Fibroblast of skin of scalp (primary cell): ENCODE measurements around the gene SEMA7A.

Experiments used
- DNase-seq: peaks from one replicate; pipeline ENCODE4 v3.0.0-alpha.2; 2013

SEMA7A gene

GRCh38 chr15:74430510-74430951, 3.2 kb downstream of the SEMA7A start:
- DNase-seq = no peak

DNA sequence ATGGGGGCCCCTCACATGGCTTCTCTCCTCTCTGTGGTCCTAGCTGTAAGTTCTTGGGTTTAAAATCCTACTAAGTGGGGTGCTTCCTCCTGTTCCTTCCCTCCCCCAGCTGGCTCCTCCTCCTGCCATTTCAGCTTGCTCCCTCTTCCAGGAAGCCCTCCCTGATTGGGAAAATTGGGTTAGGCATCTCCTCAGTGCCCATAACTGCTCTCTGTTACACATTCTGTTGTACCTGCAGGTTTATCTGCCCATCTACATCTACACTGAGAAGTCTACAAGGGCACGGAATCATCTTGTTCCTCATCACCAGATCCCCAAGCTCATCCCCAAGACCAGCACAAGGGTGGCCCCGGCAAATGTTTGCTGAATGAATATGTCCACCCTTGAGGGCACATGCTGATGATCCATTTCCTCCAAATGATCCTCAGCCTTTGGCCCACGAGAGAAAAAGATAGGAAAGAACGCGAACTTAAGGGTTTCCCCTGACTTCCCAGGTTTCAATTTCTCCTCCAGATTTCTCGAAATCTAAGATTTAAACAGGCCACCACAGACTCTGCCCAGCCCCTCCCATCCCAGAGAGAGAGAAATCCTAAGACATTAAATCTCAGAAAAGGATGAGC, 3.9 kb downstream of the SEMA7A start:
- DNase-seq = no peak

- no peak for DNase-seq
Measured at GRCh38 chr15:74428970-74429780, 4.6 kb downstream of the SEMA7A start.

DNA sequence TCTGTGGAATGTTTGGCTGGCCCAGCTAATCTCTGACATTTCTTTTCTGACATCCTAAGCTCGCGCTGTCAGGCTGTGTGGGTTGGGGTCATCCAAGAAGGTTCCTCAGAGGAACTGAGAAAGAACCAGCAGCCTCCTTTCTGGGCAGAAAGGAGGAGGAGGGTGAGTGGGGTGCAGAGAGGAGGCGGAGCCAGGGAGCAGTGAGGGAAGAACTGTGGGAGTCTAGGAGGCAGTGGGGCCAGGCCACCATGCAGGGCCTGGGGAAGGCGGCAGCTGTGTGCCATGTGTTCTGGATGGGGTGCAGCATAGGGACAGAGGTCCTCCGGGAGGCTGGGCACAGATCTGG, 5.3 kb downstream of the SEMA7A start:
- DNase-seq = no peak

- DNase-seq = no peak
Measured at GRCh38 chr15:74427607-74428441, 5.9 kb downstream of the SEMA7A start.

DNA sequence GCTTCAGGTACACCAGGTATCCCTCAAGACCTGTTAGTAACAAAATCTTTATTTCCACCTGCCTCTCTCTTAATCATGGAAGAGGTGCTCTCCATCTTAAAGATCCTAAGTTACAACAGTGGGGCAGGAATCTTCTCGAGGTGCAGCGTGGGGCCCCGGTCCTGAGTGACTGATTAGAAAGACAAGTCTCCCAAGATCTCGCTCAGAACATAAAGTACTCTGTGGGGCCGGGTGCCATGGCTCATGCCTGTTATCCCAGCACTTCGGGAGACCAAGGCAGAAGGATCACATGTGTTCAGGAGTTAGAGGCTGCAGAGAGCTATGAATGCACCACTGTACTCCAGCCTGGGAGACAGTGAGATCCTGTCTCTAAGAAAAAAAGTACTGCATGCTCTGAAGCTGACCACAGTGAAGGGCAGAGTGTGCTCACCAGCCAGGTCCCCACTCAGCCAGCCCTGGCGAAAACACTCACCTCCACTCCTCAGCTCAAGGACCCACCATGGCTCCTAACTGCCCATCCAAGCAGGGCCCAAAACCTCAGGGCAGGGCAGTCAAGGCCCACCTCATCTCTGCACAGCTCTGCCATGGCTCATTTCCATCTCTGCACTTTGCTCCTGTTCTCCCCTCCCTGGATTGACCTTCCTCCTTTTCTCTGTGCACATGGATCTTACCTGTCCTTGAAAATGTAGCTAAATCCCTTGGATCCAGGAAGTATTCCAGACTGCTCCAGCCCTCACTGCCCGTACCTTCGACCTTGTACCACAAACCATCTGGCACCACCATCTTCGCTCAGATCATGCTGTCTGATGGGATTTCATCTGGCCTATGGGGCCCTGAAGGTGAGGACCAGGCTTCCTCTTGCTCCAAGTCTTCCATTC, 7.1 kb downstream of the SEMA7A start:
- no peak for DNase-seq

DNA sequence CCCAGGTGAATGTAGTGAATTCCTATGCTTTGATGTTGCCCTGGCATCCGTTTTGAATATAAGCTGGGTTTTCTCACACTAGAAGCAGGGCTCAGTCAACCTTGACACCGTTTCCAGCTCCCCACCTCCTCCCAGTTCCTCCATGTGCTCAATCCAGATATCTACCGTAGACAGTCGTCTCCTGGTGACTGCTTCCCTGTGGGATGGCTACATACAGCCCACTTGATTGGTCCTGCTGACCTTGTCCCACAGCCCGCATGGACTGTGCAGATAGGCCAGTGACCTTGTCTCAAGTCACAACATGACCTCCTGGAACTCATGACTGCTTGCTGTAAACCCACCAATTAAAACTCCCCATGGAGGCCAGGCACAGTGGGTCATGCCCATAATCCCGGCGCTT, 8.1 kb downstream of the SEMA7A start:
- no peak for DNase-seq

DNA sequence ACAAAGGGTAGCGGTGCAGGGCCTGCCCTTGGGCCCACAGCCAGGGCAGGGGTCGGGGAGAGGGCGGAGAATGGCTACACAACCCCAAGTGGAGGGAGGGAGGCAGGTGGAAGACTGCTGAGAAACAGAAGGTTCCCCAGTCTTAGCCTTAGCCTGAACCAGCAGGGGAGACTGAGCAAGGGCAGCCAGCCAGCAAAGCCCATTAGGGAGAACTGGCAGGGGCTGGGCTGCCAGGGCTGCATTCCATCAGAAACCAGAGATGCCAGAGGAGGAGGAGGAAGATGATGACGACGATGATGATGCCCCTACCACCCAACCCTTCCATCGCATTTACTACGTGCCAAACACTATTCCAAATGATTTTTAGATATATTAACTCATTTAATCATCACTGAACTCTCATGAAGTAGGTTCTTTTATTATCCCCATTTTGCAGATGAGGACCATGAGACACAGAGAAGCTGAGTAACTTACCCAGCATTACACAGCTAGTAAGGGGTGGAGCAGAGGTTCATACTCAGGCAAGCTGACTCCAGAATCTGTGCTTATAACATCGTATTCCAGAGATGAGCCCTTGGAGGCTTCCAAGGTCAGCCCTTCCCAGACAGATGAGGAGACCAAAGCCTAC, 8.7 kb downstream of the SEMA7A start:
- no peak for DNase-seq

DNA sequence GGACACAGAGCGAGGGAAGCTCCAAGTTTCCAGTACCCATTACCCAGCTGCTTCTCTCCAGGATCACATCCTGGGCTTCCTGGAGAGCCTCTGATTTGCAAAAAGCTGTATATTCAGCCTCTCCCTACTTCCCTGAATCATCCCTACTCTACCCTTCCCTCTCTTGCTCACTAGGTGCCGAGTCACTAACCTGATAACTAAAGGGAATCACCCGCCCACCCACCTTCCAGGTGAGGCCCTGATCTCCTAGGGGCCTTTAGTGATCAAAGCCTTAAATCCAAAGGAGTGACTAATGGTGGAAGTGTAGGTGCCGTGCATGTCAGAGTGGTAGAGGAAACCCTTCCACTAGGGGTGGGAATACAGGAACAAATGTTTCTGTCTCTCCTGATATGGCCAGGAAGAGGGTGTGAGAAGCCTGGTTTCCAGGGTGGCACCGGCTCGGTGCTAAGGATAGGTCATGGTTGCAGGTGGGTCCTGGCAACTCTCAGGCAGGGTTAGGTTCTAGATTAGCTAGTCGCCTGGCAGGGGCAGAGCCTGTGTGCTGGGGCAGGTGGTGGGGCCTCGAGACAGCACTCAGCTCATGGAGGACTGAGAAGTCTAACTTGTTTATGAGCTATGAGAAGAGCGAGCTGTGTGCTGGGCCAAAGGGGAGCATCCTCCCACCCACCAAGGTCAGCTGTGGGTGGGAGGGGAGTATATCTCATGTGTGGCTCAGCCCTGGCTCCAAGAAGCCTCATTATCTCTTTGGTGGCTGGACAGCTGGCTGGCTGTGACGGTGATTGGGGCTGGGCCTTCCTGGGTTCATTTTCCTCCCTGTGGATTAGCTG, 10.1 kb downstream of the SEMA7A start:
- no peak for DNase-seq

DNA sequence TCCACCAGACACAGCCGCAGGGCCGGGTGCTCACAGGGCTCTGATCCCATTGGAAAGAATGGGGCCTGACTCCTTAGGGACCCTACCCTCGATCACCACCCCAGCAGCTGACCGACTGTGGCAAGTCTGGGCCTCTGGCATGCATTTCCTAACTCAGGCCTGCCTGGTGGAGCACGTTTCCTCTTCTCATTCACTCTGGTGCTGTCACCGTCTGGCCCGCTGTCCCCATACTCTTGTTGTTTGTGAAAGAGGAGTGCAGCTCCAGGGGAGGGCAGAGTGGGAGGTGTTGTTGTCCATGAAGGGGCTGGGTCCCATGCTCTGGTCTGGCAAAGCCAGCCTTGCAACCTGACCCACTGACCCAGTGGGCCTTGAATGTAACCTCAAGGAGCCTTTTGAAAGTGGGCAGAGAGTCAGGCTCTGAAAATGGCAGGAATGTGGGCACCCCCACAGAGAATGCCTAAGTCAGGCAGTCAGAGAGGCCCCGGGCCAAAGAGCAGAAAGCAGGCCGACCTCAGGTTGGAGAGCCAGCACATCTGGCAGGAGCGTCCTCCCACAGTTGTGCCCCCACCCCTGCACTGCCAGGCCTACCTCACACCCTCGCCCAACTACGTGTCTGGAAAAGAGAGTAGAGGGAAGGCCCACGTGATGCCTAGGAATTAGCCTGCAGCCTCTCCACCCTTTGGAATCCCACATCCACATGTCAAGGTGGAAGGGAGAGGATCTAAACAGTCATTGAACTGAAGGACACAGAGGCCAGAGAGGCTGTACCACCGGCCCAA, 10.9 kb downstream of the SEMA7A start:
- peak; percentile 83 for DNase-seq

- no peak for DNase-seq
Measured at GRCh38 chr15:74422265-74422651, 11.5 kb downstream of the SEMA7A start.

DNA sequence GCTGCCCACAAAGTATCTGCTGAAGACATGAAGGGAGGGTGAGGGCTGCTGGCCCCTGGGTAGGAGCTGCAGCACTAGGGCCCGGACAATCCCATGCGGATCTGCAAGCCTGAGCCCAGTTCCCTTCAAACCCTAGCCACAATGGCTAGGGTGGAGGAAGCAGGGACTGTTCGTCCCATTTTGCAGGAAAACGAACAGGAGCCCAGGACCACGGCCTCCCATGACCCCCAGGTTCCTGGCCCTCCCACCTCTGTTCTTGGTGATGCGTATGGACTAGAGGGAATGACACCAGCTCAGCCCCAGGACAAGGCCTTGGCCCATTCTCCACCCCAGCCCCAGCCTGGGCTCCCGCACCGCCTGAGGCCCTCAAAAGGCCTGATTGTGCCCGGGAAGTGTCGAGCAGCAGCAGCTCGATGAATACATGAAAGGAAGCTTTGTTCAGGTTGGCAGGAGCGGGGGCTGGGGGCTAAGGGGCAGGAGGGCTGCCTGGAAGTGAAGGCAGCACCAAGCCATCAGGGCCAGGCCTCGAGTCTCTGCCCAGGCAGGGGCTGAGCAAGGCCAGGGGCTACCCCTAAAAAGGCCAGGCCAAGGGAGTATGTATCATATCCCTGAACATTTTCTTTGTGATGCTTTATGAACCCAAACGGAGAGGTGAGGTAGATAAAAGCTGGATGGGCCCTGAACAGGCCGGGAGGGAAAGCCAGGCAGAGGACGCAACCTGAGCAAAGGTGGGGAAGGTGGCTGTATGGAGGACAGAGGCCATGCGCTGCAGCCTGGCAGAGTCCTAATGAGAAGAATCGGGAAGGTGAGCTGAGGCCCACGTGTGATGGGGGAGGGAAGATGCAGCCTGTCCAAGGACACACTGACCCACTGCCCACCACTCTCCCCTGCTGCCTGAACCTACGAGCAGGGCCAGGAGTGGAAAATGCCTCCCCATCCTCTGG, 12.2 kb downstream of the SEMA7A start:
- no peak for DNase-seq

DNA sequence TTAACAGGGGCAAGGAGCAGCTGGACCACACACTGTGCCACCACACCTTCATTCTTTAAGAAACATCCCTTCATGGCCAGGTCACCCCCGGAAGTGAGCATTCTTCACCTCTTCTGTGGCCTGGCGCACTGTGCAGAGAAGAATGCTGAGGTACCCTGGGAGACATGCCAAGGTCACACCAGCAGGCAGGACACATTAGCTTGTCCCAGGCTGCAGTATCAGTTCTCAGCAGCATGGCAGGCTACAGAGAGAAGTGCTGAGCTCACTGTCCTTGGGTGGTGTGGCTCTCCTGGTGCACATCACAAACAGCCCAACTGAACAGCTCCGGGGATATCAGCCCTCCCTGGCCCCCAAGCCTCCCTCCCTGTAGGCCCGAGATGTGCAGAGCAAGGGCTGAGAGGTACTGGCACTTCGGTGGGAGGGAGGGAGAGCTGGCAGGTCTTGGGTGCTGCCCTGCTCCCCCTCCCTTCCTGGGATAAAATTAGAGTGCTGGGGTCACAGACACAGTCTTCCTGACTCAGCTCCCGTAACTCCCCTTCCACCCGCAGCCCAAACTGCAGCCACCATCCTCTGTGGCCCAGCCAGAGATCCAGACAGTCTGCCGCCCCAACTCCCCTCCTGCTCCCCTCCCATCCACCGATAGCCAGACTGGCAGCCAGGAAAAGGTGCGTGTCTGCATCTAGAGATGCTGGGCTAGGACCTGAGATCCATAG, 13.4 kb downstream of the SEMA7A start:
- DNase-seq = no peak

DNA sequence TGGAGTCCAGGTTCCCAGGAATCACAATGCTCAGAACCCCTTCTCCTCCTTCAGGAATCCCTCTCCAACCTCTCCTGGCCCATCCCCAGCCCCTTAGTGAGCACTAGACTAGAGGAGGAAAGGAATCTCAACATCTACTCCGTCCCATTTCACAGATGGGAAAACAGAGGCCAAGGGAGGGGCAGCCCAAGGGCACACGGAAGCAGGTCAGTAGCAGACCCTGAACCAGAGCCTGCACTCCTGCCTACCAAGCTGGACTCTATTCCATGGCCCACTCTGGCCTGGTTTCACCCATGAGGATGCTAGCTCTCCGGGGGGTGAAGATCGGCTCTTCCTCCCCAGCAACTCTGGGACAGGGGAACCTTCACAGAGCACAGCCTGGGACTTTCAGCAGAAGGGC, 14.3 kb downstream of the SEMA7A start:
- DNase-seq = no peak

GRCh38 chr15:74418575-74419338, 15.0 kb downstream of the SEMA7A start:
- DNase-seq = no peak

DNA sequence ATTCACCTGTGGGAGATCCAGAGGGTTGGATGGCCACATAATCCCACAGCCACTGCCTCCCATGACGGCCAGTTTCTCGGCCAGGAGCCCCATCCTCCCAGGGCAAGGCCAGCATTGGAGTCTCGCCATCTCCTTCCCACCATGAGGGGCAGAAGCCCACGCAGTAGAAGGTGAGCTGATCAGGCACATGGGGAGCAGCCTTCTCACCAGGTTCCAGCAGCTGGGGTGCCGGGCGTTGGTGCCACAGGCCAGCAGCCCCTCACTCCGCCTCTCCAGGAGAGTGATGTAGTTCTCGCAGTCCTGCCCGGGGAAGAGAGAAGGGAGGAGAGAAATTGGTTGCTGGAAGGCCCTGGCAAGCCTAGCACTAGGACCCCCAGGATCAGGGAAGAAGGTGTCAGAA, 16.1 kb downstream of the SEMA7A start:
- no peak for DNase-seq

DNA sequence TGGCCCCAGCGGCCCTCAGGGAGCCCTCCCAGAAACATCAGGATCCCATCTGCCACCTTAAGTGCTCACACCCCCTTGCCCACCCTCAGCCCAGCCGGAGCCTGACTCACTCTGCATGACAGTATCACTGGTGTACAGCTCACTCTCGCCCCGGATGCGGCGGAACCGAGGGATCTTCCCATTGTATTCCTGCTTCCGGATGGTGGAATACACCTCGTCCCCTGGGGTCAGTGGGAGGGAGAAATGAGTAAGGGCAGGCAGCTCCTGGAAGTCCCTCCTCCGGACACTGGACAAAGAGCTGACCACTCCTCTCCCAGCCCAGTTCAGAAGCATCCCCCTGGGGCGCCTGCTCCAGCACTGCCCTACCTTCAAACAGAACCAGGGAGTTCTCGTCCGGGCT, 16.5 kb downstream of the SEMA7A start:
- DNase-seq = peak; percentile 60
